HepG2 (cell line): ENCODE data around the gene ALB. TPM values are rescaled to one million over a fixed set of nuclear protein-coding genes. Genes with fewer than 3 reads are reported as not detected.

Source experiments
- ATF1 ChIP-seq: IDR thresholded peaks from 2 replicates; pipeline ENCODE4 v1.6.1; 2016; ENCODE audit warnings: mild to moderate bottlenecking, control low read depth
- DDIT3 ChIP-seq: sonication (generic); formaldehyde crosslinking; IDR thresholded peaks from 2 replicates; pipeline ENCODE4 v1.4.0; 2020; ENCODE audit warnings: mild to moderate bottlenecking, missing genetic modification reagents
- FOXP4 ChIP-seq: sonication (generic); formaldehyde crosslinking; IDR thresholded peaks from 2 replicates; pipeline ENCODE4 v1.4.0; 2020; ENCODE audit warnings: missing genetic modification reagents
- HINFP ChIP-seq: sonication (generic); formaldehyde crosslinking; IDR thresholded peaks from 2 replicates; pipeline ENCODE4 v1.4.0; 2020; ENCODE audit warnings: low read depth, mild to moderate bottlenecking, missing genetic modification reagents
- IRX3 ChIP-seq: sonication (generic); formaldehyde crosslinking; IDR thresholded peaks from 2 replicates; pipeline ENCODE4 v1.8.1; 2023; ENCODE audit warnings: mild to moderate bottlenecking, low read depth, missing genetic modification reagents, borderline replicate concordance
- MLLT10 ChIP-seq: sonication (generic); formaldehyde crosslinking; IDR thresholded peaks from 2 replicates; pipeline ENCODE4 v1.4.0; 2020; ENCODE audit warnings: missing genetic modification reagents
- NR2F6 ChIP-seq, 2 experiments: IDR thresholded peaks; 2 replicates each; pipeline ENCODE4 v1.6.1; 2016; ENCODE audit warnings: antibody characterized with exemption in 1 of 2, mild to moderate bottlenecking in 1 of 2
- RXRA ChIP-seq: sonication (generic); formaldehyde crosslinking; IDR thresholded peaks from 2 replicates; pipeline ENCODE4 v1.5.1; 2020; ENCODE audit warnings: missing genetic modification reagents
- SOX6 ChIP-seq, 2 experiments: fragments of 450-650 bp in 1 of 2; sonication (generic) in 1 of 2; formaldehyde crosslinking in 1 of 2; IDR thresholded peaks; 2 replicates each; pipeline versions ENCODE4 v1.4.0 to v1.6.1; 2017 to 2020; ENCODE audit warnings: antibody characterized with exemption in 1 of 2, mild to moderate bottlenecking in 1 of 2, missing genetic modification reagents in 1 of 2
- SRSF4 ChIP-seq: fragments of 200-400 bp; formaldehyde crosslinking; IDR thresholded peaks from one replicate; pipeline ENCODE4 v1.6.1; 2018; ENCODE audit warnings: mild to moderate bottlenecking, low read depth, low read length, moderate library complexity; ENCODE audit not compliant: poor library complexity, severe bottlenecking
- TOE1 ChIP-seq: sonication (generic); formaldehyde crosslinking; IDR thresholded peaks from 2 replicates; pipeline ENCODE4 v1.4.0; 2020; ENCODE audit warnings: mild to moderate bottlenecking, missing genetic modification reagents
- UBTF ChIP-seq: sonication (generic); formaldehyde crosslinking; IDR thresholded peaks from 2 replicates; pipeline ENCODE4 v1.4.0; 2020; ENCODE audit warnings: mild to moderate bottlenecking, missing genetic modification reagents
- ZGPAT ChIP-seq: IDR thresholded peaks from 2 replicates; pipeline ENCODE4 v1.6.1; 2016; ENCODE audit warnings: mild to moderate bottlenecking
- ZKSCAN8 ChIP-seq: IDR thresholded peaks from 2 replicates; pipeline ENCODE4 v1.6.1; 2016; ENCODE audit warnings: borderline replicate concordance, missing genetic modification reagents, missing compliant biosample characterization
- ZNF644 ChIP-seq: IDR thresholded peaks from 2 replicates; pipeline ENCODE4 v1.6.1; 2016; ENCODE audit warnings: low read depth
- ZNF724P ChIP-seq: sonication (generic); formaldehyde crosslinking; IDR thresholded peaks from 2 replicates; pipeline ENCODE4 v1.8.0; 2022; ENCODE audit warnings: missing genetic modification reagents, borderline replicate concordance
- ZSCAN25 ChIP-seq: sonication (generic); formaldehyde crosslinking; IDR thresholded peaks from 2 replicates; pipeline ENCODE4 v1.8.0; 2022; ENCODE audit warnings: mild to moderate bottlenecking, missing genetic modification reagents
- polyA plus RNA-seq, 8 experiments: library from polyadenylated mRNA; depleted of rRNA in 3 of 8; stranded (reverse) in 7 of 8; unstranded in 1 of 8; fragments of >200 nt; fragmentation: Illumina TruSeq in 4 of 8; extraction: Trizol in 4 of 8; gene quantifications; 2 replicates each; pipeline versions ENCODE4 v1.2.1 to v1.2.3, GENCODE V29; 2011 to 2016; ENCODE audit warnings: low read depth in 4 of 8, missing spikeins in 1 of 8, mixed read lengths in 1 of 8; ENCODE audit not compliant: insufficient read depth in 1 of 8
- total RNA-seq, 5 experiments: library from RNA; depleted of rRNA; stranded (reverse); fragments of >200 nt; fragmentation: Illumina TruSeq; extraction: Trizol; gene quantifications; 2 replicates each; pipeline ENCODE4 v1.2.3, GENCODE V29; 2016; ENCODE audit warnings: low read depth in 1 of 5
- TF ChIP-seq, protein P1 (sequence below): sonication (generic); formaldehyde crosslinking; IDR thresholded peaks from 2 replicates; pipeline ENCODE4 v1.4.0; 2020; ENCODE audit warnings: missing genetic modification reagents

The ALB gene
- total and polyA plus RNA-seq, 2 of the 13 experiments (the other 11 are each of a cell fraction or from before 2014, with no cell fraction given) = 22,259 to 22,625 TPM

GRCh38 chr4:73429826-73430587 lies 25.9 kb downstream of the ALB start (continued):
- TF ChIP-seq TOE1 (no peak), HINFP (CRISPR knock-in tag) (no peak), ZGPAT (peak; percentile 27; the same call in 1 of the 2 replicates), DDIT3 (CRISPR knock-in tag) (no peak), ZNF644 (CRISPR knock-in tag) (peak; percentile 35; the same call in 1 of the 2 replicates), ATF1 (CRISPR knock-in tag) (no peak; the same call in 1 of the 2 replicates), NR2F6 (IDR thresholded peaks at IDR 0.05) (peak; percentile 96), NR2F6 (CRISPR knock-in tag; IDR thresholded peaks at IDR 0.05) (peak; percentile 90), UBTF (CRISPR knock-in tag) (no peak), RXRA (CRISPR knock-in tag) (peak; percentile 70; the same call in 1 of the 2 replicates), IRX3 (CRISPR knock-in tag) (no peak), ZNF724P (CRISPR knock-in tag) (no peak), ZKSCAN8 (CRISPR knock-in tag) (peak; percentile 33; the same call in 1 of the 2 replicates), FOXP4 (CRISPR knock-in tag) (peak; percentile 74), ZSCAN25 (CRISPR knock-in tag) (no peak), MLLT10 (no peak), SRSF4 (no peak), SOX6 (IDR thresholded peaks at IDR 0.05) (no peak), SOX6 (CRISPR knock-in tag; IDR thresholded peaks at IDR 0.05) (peak; percentile 88)
- TF ChIP-seq, protein P1, sequence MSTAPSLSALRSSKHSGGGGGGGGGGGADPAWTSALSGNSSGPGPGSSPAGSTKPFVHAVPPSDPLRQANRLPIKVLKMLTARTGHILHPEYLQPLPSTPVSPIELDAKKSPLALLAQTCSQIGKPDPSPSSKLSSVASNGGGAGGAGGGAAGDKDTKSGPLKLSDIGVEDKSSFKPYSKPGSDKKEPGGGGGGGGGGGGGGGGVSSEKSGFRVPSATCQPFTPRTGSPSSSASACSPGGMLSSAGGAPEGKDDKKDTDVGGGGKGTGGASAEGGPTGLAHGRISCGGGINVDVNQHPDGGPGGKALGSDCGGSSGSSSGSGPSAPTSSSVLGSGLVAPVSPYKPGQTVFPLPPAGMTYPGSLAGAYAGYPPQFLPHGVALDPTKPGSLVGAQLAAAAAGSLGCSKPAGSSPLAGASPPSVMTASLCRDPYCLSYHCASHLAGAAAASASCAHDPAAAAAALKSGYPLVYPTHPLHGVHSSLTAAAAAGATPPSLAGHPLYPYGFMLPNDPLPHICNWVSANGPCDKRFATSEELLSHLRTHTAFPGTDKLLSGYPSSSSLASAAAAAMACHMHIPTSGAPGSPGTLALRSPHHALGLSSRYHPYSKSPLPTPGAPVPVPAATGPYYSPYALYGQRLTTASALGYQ = 0 out of 2 replicates have a peak, but pooled peaks have one; percentile 70
